Fibroblast of skin of abdomen (primary cell): Measurements from ENCODE around the gene FBXW11. TPM values are rescaled to one million over a fixed set of nuclear protein-coding genes. Genes with fewer than 3 reads are reported as not detected.
"Not testable (repeated sequence)": the region's sequence is repeated elsewhere in the genome, so short reads cannot be mapped to it uniquely, and the experiment has no call there.

Experiments used
- DNase-seq: peaks from one replicate; pipeline ENCODE4 v3.0.0-alpha.2; 2013
- polyA plus RNA-seq, 2 experiments: library from polyadenylated mRNA; unstranded; fragments of 120-200 nt; gene quantifications; one replicate each; pipeline ENCODE4 v1.2.1, GENCODE V29; 2013; ENCODE audit not compliant: insufficient read length in 2 of 2

The FBXW11 gene
- 38.3 TPM for polyA plus RNA-seq (2013, experiment 1 of 2; ENCODE audit: insufficient read length)
- polyA plus RNA-seq (2013, experiment 2 of 2; ENCODE audit: insufficient read length): 36.6 TPM

- peak; percentile 97 for DNase-seq
These were observed at the start of gene FBXW11 for GRCh38 chr5:172006321-172007174. Gene FBXW11 (minus strand): TSS chr5:172006638. CDS start chr5:172006502, 136 bp downstream.

GRCh38 chr5:172055996-172056395, 49.6 kb upstream of the FBXW11 start:
- no peak for DNase-seq

GRCh38 chr5:172055421-172055820, 49.0 kb upstream of the FBXW11 start:
- no peak for DNase-seq

GRCh38 chr5:172054611-172055153, 48.2 kb upstream of the FBXW11 start:
- DNase-seq: no peak

- DNase-seq: peak; percentile 40
These were observed 46.2 kb upstream of the FBXW11 start for GRCh38 chr5:172052450-172053236.

GRCh38 chr5:172051643-172052339, 45.4 kb upstream of the FBXW11 start:
- DNase-seq: no peak

- no peak for DNase-seq
These were observed 43.6 kb upstream of the FBXW11 start for GRCh38 chr5:172050080-172050479.

- no peak for DNase-seq
These were observed 42.9 kb upstream of the FBXW11 start for GRCh38 chr5:172049226-172049796.

GRCh38 chr5:172048539-172049101, 42.2 kb upstream of the FBXW11 start:
- no peak for DNase-seq

- no peak for DNase-seq
These were observed 41.7 kb upstream of the FBXW11 start for GRCh38 chr5:172048170-172048422.

GRCh38 chr5:172046593-172046992, 40.2 kb upstream of the FBXW11 start:
- DNase-seq: no peak

- DNase-seq: no peak
These were observed 38.8 kb upstream of the FBXW11 start for GRCh38 chr5:172045315-172045632.

- DNase-seq: no peak
These were observed 38.3 kb upstream of the FBXW11 start for GRCh38 chr5:172044631-172045314.

GRCh38 chr5:172043865-172044264, 37.4 kb upstream of the FBXW11 start:
- DNase-seq: no peak

GRCh38 chr5:172042183-172042582, 35.7 kb upstream of the FBXW11 start:
- DNase-seq: no peak

- DNase-seq: no peak
These were observed 31.7 kb upstream of the FBXW11 start for GRCh38 chr5:172038167-172038566.

- DNase-seq: no peak
These were observed 28.6 kb upstream of the FBXW11 start for GRCh38 chr5:172035049-172035448.

GRCh38 chr5:172031894-172032461, 25.5 kb upstream of the FBXW11 start:
- no peak for DNase-seq

- DNase-seq: no peak
These were observed 23.4 kb upstream of the FBXW11 start for GRCh38 chr5:172029876-172030275.

- no peak for DNase-seq
These were observed 21.7 kb upstream of the FBXW11 start for GRCh38 chr5:172028167-172028566.

- DNase-seq: not testable (repeated sequence)
These were observed 13.8 kb upstream of the FBXW11 start for GRCh38 chr5:172020110-172020786.
